ENCODE results near the gene OGFR.

Gene OGFR

GRCh38 chr20:62800314-62801259 is 4.0 kb upstream of the OGFR start:
- DNase-seq (ENCODE audit: low read depth, low spot score): no peak

- no peak for DNase-seq (ENCODE audit: low read depth, low spot score)
Observed at GRCh38 chr20:62801284-62802010, 3.2 kb upstream of the OGFR start.

GRCh38 chr20:62802026-62802712 is 2.5 kb upstream of the OGFR start:
- no peak for DNase-seq (ENCODE audit: low read depth, low spot score)

GRCh38 chr20:62804021-62804626 is 511 bp upstream of the OGFR start:
- DNase-seq (ENCODE audit: low read depth, low spot score): no peak

- no peak for DNase-seq (ENCODE audit: low read depth, low spot score)
Observed at GRCh38 chr20:62805155-62805710, 598 bp downstream of the OGFR start.

GRCh38 chr20:62805711-62806382 is 1.2 kb downstream of the OGFR start:
- DNase-seq (ENCODE audit: low read depth, low spot score): peak; percentile 65

- no peak for DNase-seq (ENCODE audit: low read depth, low spot score)
Observed at GRCh38 chr20:62806383-62807050, 1.9 kb downstream of the OGFR start.

- DNase-seq (ENCODE audit: low read depth, low spot score): no peak
Observed at GRCh38 chr20:62807444-62808210, 3.0 kb downstream of the OGFR start.

- DNase-seq (ENCODE audit: low read depth, low spot score): peak; percentile 85
Observed at GRCh38 chr20:62808211-62808865, 3.7 kb downstream of the OGFR start.

- DNase-seq (ENCODE audit: low read depth, low spot score): no peak
Observed at GRCh38 chr20:62809530-62810428, 5.1 kb downstream of the OGFR start.

GRCh38 chr20:62811320-62811719 is 6.7 kb downstream of the OGFR start:
- no peak for DNase-seq (ENCODE audit: low read depth, low spot score)

- DNase-seq (ENCODE audit: low read depth, low spot score): no peak
Observed at GRCh38 chr20:62811720-62812119, 7.1 kb downstream of the OGFR start.

- no peak for DNase-seq (ENCODE audit: low read depth, low spot score)
Observed at GRCh38 chr20:62812181-62812906, 7.7 kb downstream of the OGFR start.

GRCh38 chr20:62812907-62813200 is 8.2 kb downstream of the OGFR start:
- no peak for DNase-seq (ENCODE audit: low read depth, low spot score)

- no peak for DNase-seq (ENCODE audit: low read depth, low spot score)
Observed at GRCh38 chr20:62813588-62813987, 9.0 kb downstream of the OGFR start.

- DNase-seq (ENCODE audit: low read depth, low spot score): no peak
Observed at GRCh38 chr20:62814060-62814708, 9.5 kb downstream of the OGFR start.

- DNase-seq (ENCODE audit: low read depth, low spot score): no peak
Observed at GRCh38 chr20:62814709-62815065, 10.1 kb downstream of the OGFR start.

Data from ELF-1 (cell line).